Fibroblast of the aortic adventitia (primary cell): Measurements from ENCODE around the gene WDR91. TPM values are rescaled to one million over a fixed set of nuclear protein-coding genes. Genes with fewer than 3 reads are reported as not detected.

Experiments used
- DNase-seq: peaks from one replicate; pipeline ENCODE4 v3.0.0-alpha.2; 2010; ENCODE audit warnings: low read depth
- H3K4me3 ChIP-seq: 2 replicates; pipeline ENCODE4 v1.5.1; 2011; ENCODE audit warnings: low read depth, mild to moderate bottlenecking, control low read depth, low read length, moderate library complexity
- total RNA-seq: library from RNA; depleted of rRNA; stranded (reverse); fragments of >200 nt; gene quantifications from 2 replicates; pipeline ENCODE4 v1.2.3, GENCODE V29; 2012; ENCODE audit warnings: low replicate concordance
- TF ChIP-seq, protein P1 (sequence below): IDR thresholded peaks from 2 replicates; pipeline ENCODE4 v1.5.1; 2011; ENCODE audit warnings: mild to moderate bottlenecking, low read length, control low read depth, inconsistent platforms; ENCODE audit not compliant: insufficient read depth

Gene WDR91
- total RNA-seq: 6.5 and 15.4 TPM in 2 replicates

DNA sequence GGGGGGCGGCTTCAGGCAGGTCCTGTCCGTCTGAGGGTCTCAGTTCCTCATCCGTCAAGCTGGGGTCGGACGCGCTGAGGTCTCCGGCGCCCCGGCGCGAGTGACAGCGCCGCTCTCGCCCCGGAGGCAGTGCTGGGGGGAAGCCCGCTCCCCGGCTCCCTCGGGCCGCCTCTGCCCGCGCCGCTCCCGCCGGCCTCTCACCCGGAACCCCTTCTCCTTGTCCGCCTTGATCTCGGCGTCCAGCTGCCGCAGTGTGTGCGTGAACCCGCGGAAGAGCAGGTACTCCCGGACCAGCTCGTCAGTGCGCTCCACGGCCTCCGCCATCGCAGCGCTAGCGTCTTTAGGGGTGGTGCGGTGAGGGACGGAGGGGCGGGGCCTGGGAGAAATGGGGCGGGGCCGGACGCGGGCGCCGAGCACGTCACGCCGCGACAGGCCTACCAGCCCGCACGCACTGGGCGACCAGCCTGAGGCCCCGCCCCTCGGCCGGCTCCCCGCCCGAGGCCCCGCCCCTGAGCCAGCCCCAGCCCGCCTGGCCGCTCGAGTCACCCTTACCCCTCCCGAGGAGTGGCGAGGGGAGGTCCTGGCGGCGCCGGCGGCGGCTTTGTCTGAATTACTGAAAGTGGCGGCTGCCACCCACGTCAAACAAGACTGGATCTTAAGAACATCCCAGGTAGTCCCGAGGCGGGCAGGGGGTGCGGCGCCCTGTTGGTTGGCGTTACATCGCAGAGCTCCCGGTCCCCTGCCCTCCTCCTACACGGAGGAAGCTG, at the start of gene WDR91:
TSS of gene WDR91 (minus strand) at position 348 of the 767 bp plus-strand sequence. CDS start at position 324, 24 bp downstream.
- TF ChIP-seq, protein P1, sequence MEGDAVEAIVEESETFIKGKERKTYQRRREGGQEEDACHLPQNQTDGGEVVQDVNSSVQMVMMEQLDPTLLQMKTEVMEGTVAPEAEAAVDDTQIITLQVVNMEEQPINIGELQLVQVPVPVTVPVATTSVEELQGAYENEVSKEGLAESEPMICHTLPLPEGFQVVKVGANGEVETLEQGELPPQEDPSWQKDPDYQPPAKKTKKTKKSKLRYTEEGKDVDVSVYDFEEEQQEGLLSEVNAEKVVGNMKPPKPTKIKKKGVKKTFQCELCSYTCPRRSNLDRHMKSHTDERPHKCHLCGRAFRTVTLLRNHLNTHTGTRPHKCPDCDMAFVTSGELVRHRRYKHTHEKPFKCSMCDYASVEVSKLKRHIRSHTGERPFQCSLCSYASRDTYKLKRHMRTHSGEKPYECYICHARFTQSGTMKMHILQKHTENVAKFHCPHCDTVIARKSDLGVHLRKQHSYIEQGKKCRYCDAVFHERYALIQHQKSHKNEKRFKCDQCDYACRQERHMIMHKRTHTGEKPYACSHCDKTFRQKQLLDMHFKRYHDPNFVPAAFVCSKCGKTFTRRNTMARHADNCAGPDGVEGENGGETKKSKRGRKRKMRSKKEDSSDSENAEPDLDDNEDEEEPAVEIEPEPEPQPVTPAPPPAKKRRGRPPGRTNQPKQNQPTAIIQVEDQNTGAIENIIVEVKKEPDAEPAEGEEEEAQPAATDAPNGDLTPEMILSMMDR: no peak
- peak; percentile 85 for DNase-seq

DNA sequence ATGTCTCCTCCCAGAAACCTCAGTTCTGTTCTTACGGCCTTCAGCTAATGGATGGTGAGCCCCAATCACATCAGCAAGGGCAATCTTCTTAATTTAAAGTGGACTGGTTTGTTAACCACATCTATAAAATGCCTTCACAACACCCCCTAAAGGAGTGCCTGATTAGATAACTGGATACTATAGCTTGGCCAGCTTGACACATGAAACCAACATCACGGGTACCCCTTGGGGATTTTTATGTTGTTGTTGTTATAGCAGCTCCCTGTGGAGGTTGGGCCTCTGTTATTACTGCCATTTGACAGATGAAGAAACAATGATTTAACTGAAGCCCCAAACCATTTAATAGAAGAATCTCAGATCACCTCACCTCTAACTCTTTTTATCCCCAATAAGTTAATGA, 49.1 kb upstream of the WDR91 start:
- TF ChIP-seq, protein P1: no peak
- H3K4me3 ChIP-seq: no peak overlapping the region
- DNase-seq: no peak

More for the DNA sequence above, at the start of gene WDR91:
- peak within 1 kb of the TSS; percentile 84 for H3K4me3 ChIP-seq

DNA sequence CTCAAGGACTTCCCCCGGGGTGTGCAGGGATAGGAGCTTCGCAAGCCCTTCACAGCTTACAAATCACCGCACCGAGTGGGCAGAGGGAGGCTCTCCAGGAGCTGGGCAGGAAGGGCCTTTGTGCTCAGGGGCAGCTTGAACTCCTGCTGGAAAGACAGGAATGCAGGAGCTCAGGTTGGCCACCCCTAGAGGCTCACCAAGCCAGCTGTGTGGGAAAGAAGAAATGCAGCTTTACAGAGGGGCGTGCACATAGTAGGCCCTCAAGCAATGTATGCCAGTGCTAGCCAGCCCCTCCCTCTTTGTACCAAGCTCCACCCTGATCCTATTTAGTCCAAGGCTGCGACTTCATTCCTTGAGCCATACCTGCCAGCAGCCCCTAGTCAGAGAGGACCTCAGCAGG, 48.4 kb upstream of the WDR91 start:
- DNase-seq: no peak
- H3K4me3 ChIP-seq: no peak overlapping the region
- TF ChIP-seq, protein P1: no peak

DNA sequence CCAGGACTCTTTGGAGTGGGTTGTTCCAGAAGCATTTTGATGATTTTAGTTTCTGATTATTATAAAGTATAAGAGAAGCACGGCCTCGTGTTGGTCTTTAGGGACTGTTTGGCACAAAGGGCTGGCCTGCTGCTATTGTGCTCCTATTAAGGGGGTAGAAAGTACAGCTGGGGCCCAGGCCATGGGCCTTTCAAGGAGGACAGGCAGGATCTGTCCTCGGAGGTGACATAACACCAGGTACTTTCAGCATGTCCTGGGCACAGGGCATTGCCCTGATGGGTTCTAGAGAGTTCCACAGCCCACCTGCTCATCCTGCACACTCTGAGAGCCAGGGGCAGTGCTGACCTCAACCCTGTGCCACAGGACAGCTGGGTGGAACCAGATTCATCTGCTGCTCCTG, 47.3 kb upstream of the WDR91 start:
- no peak for DNase-seq
- TF ChIP-seq, protein P1: no peak
- H3K4me3 ChIP-seq: no peak overlapping the region

DNA sequence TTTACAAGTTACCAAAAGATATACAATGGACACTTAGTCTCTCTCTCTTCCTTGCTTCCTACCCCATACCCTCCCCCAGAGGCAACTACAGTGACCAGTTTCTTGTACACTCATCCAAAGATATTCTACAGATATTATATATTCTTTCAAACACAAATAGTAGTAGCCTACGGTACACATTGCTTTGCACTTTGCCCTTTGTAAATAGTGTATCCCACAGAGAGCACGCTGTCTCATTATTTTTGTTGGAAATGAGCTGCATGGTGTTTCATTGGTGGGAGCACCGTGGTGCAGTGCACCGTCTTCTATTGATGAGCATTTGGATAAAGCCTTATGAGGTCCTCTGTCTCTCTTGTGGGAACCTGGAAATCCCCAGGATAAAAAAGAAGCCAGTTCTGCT, 46.5 kb upstream of the WDR91 start:
- TF ChIP-seq, protein P1: no peak
- no peak for DNase-seq
- H3K4me3 ChIP-seq: no peak overlapping the region

DNA sequence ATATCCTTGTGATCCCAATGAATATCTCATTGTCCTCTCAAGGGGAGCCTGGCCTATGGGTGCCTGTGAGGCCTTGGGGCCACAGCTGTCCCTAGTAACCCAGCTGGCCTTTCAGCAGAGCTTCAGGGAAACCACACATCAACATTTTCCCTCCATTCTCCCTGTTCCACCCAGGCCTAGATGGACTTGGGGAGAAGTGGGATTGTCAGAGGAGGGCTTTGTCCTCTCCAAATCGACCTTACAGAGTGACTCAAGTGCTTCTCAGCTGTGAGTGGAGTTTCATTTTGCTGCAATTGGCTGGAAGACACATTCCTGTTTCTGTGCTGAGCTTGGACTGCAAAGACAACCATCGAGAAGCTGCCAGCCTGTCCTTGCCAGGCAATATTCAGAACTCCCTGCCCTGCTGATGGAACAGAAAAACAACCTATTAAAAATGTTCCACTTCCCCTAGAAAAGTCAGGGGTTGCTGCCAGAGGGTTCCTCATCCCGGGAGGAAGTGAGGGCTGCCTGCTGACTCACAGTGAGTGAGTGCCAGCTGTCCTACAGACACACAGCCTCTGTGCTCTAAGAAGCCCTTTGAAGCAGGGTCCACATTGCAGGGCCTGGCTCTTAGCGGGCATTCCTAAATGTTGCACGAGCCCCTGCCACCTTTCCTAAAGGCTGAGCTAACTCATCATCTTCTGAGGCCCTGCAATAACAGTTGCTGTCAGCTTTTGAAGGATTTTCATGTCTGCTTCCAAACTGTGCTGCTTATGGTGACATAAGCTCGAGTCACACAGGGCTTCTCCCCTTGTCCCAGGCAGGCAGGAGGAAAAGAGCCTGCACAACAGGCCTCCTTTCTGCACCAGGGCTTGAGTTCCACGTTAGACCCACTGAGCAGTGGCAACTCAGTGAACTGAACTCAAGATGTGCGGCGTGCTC, 42.8 kb upstream of the WDR91 start:
- TF ChIP-seq, protein P1: no peak
- DNase-seq: peak; percentile 77

More for the DNA sequence above, 42.8 kb upstream of the WDR91 start:
- H3K4me3 ChIP-seq: no peak overlapping the region
